ELF-1 (cell line): ENCODE data around the gene GDF2.

Experiments used
- DNase-seq: peaks from one replicate; pipeline ENCODE4 v3.0.0-alpha.2; 2016; ENCODE audit warnings: low read depth, low spot score

GDF2 gene

GRCh38 chr10:47311932-47312662 lies 10.2 kb upstream of the GDF2 start:
- peak; percentile 90 for DNase-seq

DNA sequence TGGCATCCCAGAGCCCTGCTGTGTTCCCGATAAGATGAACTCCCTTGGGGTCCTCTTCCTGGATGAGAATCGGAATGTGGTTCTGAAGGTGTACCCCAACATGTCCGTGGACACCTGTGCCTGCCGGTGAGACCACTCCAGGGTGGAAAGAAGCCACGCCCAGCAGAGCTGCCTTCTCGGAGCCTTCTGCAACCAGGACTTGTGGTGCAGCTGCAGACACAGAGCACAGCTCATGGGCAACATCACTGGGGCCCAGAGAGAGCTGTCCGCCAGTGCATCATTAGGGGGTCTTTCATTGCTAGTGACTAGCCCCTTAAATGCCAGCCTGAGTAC lies 9.6 kb upstream of the GDF2 start:
- DNase-seq = no peak

- no peak for DNase-seq
These were observed 7.8 kb upstream of the GDF2 start for GRCh38 chr10:47314416-47314970.

DNA sequence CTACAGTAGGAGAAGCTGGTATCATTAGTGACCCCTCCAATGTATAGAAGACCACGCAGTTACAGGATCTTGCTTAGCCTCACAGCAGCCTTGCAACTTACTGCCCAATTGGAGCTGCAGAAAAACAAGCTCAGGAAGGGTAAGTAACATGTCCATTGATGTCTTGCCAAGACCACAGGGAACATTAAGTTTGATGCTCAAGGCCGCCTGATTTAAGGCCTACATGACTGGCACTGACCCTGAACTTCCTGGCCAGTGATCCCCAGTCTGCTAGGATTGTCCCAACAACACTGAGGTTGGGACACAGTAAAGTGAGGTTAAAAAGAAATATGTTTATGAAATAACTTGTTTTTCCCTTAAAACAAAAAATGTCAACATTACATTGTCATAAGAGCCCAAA lies 6.8 kb upstream of the GDF2 start:
- DNase-seq = no peak

DNA sequence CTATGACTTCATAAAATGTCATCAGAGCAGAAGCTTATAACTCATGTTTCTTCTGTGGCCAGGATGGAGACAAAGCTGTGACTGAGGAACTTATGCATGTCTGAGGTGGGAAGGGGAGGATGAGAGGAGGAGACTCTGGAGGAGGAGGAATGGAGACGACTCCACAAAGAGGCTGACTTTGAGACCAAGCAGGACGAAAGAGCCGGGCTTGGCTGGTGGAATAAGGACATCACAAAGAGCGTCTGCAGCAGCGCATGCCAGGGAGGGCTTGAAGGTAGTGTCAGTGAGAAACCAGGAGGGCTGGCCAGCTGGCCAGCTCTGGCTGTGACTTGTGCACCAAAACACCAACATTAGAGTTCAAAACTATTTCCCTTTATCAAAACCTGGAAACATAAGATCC lies 6.1 kb upstream of the GDF2 start:
- no peak for DNase-seq

DNA sequence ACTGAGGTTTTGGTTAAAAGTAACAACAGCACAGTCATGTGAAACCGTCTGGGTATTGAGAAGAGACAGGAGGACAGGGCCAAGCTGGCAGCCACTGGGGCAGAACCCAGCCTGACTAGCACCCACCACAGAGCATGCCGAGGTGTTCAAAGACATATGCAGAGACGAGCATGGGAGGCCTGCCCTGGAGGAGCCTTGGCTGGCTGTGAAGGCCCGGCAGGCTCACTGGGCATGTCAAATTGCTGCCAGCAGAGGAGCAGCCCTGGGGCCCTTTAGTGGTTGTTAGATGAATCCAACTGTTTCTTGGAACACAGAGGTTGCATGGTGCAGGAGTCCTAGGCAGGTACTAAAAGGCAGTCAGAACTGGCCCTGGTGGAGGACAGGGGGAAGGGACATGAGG lies 5.0 kb upstream of the GDF2 start:
- no peak for DNase-seq

DNA sequence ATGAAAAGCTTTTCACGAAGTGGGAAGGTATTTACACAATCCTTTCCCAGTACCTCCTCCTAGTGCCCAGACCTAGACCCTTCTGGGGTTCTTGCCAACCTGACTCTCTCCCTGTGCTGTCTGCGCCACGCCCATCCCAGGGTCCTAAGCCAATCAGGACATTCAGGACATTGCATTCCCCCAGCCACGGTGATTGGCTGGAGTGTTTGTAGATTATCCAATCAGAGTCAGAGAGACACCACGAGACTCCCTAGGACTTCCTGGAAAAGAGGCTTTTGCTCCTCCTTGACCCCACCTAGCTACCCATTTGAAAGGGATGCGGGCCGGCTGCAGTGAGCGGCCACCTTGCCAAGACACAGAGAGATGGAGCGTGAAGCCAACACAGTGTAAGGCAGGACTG lies 3.5 kb upstream of the GDF2 start:
- DNase-seq = no peak

GRCh38 chr10:47319784-47320183 lies 2.5 kb upstream of the GDF2 start:
- no peak for DNase-seq

DNA sequence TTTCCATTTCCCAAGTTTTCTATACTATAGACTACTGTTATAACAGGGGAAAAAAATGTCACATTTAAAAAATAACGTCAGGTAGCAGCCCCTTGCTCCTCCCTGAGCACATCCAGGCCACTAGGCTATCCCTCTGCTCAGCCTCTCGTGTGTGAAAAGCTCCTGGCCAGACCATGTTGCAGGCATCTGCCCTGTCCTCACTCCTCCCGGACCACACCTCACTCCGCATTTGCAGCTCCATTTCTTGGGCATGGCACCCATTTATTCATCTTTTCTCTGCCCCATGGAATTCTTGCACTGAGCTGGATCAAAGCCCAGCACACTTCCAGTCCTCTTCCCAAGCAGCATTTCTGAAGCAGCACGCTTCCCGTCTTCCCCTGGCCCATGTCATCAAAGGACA lies 1.4 kb upstream of the GDF2 start:
- DNase-seq = no peak

- DNase-seq = no peak
These were observed 596 bp upstream of the GDF2 start for GRCh38 chr10:47321521-47322195.

DNA sequence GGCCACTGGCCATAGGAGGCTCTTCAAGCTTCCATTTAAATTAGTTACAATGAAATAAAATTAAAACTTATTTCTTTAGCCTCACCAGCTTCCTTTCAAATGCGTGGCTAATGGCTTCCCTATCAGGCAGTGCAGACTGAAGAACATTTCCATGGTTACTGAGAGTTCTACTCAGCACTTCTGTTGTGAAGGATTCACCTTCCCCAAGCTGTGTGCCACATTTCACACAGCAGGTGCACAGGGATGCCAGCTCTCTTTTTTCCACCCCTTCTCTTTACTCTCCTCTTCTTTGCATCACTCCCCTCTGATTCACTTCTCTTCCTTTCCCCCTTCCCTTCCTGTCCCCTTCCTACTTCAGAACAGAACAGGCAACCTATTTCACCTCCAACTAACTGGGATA lies 833 bp downstream of the GDF2 start:
- DNase-seq = no peak

GRCh38 chr10:47323636-47324296 lies 1.5 kb downstream of the GDF2 start:
- no peak for DNase-seq

DNA sequence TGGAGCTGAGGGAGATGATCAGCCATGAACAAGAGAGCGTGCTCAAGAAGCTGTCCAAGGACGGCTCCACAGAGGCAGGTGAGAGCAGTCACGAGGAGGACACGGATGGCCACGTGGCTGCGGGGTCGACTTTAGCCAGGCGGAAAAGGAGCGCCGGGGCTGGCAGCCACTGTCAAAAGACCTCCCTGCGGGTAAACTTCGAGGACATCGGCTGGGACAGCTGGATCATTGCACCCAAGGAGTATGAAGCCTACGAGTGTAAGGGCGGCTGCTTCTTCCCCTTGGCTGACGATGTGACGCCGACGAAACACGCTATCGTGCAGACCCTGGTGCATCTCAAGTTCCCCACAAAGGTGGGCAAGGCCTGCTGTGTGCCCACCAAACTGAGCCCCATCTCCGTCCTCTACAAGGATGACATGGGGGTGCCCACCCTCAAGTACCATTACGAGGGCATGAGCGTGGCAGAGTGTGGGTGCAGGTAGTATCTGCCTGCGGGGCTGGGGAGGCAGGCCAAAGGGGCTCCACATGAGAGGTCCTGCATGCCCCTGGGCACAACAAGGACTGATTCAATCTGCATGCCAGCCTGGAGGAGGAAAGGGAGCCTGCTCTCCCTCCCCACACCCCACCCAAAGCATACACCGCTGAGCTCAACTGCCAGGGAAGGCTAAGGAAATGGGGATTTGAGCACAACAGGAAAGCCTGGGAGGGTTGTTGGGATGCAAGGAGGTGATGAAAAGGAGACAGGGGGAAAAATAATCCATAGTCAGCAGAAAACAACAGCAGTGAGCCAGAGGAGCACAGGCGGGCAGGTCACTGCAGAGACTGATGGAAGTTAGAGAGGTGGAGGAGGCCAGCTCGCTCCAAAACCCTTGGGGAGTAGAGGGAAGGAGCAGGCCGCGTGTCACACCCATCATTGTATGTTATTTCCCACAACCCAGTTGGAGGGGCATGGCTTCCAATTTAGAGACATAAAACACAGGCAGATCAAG lies 3.3 kb downstream of the GDF2 start:
- DNase-seq = no peak

DNA sequence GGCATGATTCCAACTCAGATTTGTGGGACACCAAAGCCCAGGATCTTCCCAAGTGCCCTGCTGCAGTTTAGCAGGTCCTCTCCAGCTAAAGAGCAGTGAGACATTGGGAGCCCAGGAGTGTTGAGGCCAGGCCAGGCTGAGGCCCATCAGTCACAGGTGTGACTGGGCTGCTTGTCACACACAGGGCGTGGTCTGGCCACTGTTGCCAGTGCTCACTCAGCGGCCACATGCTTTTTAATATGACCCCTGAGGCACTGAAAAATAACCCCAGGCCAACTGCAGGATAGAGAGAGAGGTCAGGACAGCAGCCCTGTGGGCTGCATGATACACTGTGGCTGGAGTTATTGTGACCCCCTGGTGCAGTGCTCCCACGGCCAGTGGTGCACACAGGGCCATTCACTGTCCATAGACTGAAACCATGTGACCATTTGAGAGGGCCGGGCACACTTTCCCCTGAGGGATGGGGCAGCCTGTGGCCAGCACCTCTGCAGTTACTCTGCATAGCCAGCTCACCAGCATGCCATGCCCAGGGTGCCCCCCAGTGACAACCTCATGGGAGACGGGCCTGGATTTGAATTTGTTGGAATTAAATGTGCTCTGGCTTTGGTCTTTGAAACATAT lies 4.2 kb downstream of the GDF2 start:
- DNase-seq = no peak

DNA sequence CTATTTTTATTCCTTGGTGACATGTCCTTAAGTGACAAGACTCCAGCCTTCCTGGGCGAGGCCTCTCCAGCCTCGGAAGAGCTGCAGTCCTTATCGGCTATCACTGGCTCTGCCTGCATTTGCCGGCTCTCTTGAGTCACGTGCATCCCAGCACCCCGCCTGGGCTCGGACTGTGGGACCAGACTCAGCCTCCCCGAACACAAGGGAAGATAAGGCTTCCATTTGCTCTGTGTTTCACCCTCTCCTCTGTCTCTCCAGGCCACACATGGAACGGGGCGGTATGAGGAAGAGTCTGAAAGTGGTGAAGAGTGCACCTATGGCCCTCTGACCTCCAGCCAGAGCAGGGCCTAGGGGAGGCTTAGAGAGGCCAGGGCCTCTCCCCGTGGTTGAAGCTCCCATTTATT lies 4.7 kb downstream of the GDF2 start:
- no peak for DNase-seq

- DNase-seq = no peak
These were observed 7.6 kb downstream of the GDF2 start for GRCh38 chr10:47329855-47330254.

DNA sequence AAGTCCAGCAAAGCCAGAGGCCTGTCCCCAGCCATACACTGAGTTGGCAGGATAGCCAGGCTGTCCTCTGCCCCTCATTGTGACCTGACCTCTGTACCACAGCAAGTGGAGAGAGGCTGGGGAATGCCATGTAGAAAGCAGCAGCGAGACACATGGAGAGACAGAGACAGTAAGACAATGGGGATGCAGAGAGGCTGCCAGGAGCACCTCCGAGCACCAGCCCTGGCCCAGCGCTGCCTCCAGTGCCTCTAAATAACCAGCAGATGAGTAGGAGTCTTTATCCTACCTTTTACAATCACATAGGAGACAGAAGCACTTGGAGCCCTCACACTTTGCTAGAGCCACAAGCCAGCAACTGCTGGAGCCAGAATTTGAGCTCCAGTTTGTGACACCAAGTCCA lies 8.1 kb downstream of the GDF2 start:
- no peak for DNase-seq

DNA sequence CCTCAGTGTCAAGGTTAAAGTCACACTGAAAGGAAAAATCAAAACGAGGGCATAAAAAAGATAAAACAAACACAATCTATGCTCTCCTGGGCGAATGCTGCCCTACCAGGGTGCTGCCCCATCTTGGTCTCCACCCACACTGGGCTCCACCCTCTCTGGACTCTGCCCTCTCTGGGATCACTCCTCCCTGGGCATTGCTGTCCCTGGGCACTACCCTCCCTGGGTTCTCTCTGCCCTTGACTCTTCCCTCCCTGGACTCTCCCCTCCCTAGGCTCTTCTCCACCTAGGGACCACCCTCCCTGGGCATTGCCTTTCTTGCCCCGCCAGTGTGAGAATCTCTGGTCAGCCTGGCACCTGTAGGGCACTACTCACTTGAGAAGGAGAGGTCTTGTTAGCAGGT lies 8.6 kb downstream of the GDF2 start:
- no peak for DNase-seq

GRCh38 chr10:47331491-47331890 lies 9.2 kb downstream of the GDF2 start:
- DNase-seq = no peak

GRCh38 chr10:47331954-47332353 lies 9.7 kb downstream of the GDF2 start:
- peak; percentile 48 for DNase-seq

DNA sequence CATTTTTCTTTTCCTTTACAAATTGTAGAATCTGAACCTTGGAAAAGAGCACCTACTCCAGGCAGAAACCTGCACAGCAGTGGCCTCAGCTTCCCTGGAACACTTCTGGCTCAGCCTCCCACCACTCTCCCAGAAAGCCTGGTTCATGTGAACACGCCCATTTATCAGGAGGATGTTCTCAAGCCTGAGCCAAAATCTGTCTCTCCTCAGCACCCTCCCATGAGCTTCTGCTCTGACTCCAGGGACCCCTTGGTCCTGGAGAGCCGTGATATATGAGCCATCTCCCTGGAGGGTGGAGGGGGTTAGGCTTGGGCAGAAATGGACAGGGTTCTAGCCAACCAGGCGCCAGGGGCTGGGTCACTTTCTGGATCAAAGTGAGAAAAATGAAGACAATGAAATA lies 10.1 kb downstream of the GDF2 start:
- DNase-seq = no peak
